Ovary (tissue), 3 donors: Measurements from ENCODE around the gene SLC35A3.

Experiments
- EP300 ChIP-seq: sonication (generic); formaldehyde crosslinking; IDR thresholded peaks from one replicate; pipeline ENCODE4 v1.6.1; 2017; ENCODE audit warnings: antibody characterized with exemption
- POLR2A ChIP-seq: fragments of 450-650 bp; IDR thresholded peaks from one replicate; pipeline ENCODE4 v1.6.1; 2017; ENCODE audit warnings: antibody characterized with exemption, mild to moderate bottlenecking, moderate library complexity
- TF ChIP-seq, protein P1 (sequence below), 3 donors: fragments of 450-650 bp in 2 of 3; fragments of 200-600 bp in 1 of 3; IDR thresholded peaks; one replicate each; pipeline versions ENCODE4 v1.5.1 to v1.8.0; 2016 to 2022; ENCODE audit warnings: antibody characterized with exemption in 3 of 3, mild to moderate bottlenecking in 1 of 3
- donor health status: DM: no; HTN: no; CAD: no.

- TF ChIP-seq POLR2A (no peak), EP300 (no peak)
- TF ChIP-seq, protein P1, sequence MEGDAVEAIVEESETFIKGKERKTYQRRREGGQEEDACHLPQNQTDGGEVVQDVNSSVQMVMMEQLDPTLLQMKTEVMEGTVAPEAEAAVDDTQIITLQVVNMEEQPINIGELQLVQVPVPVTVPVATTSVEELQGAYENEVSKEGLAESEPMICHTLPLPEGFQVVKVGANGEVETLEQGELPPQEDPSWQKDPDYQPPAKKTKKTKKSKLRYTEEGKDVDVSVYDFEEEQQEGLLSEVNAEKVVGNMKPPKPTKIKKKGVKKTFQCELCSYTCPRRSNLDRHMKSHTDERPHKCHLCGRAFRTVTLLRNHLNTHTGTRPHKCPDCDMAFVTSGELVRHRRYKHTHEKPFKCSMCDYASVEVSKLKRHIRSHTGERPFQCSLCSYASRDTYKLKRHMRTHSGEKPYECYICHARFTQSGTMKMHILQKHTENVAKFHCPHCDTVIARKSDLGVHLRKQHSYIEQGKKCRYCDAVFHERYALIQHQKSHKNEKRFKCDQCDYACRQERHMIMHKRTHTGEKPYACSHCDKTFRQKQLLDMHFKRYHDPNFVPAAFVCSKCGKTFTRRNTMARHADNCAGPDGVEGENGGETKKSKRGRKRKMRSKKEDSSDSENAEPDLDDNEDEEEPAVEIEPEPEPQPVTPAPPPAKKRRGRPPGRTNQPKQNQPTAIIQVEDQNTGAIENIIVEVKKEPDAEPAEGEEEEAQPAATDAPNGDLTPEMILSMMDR (IDR thresholded peaks at IDR 0.05), result no peak
Measured at GRCh38 chr1:99943223-99943794, 26.5 kb upstream of the SLC35A3 start.
